Measurements from ENCODE around the gene MCEMP1.

- TF ChIP-seq CTCF (IDR thresholded peaks at IDR 0.05; ENCODE audit: insufficient read depth, low read depth, low read length) = no peak
- TF ChIP-seq EZH2 (IDR thresholded peaks at IDR 0.05; ENCODE audit: insufficient read depth, low read length) = no peak
Observed at GRCh38 chr19:7633698-7634097, 43.2 kb upstream of the MCEMP1 start, which contains the start of gene PCP2.

All from astrocyte (in vitro differentiated cells and primary cell).